Nephron progenitor cell (in vitro differentiated cells): ENCODE data around the gene DSCAM.

ENCODE experiments used
- DNase-seq: peaks from one replicate; pipeline ENCODE4 v3.0.0; 2021
- H3K27ac Mint-ChIP-seq: 2 replicates; pipeline ENCODE4 v1.8.0; 2021; ENCODE audit warnings: mild to moderate bottlenecking, moderate library complexity, mixed read lengths
- H3K27me3 Mint-ChIP-seq: 2 replicates; pipeline ENCODE4 v1.8.0; 2021; ENCODE audit warnings: mild to moderate bottlenecking, low read depth, mixed read lengths; ENCODE audit not compliant: poor library complexity
- H3K36me3 Mint-ChIP-seq: 2 replicates; pipeline ENCODE4 v1.8.0; 2021; ENCODE audit warnings: low read depth, mixed read lengths
- H3K4me1 Mint-ChIP-seq: 2 replicates; pipeline ENCODE4 v1.8.0; 2021; ENCODE audit warnings: mixed read lengths
- H3K4me3 Mint-ChIP-seq: 2 replicates; pipeline ENCODE4 v1.8.0; 2021; ENCODE audit warnings: mild to moderate bottlenecking, moderate library complexity, mixed read lengths
- H3K9me3 Mint-ChIP-seq: 2 replicates; pipeline ENCODE4 v1.8.0; 2021; ENCODE audit warnings: mild to moderate bottlenecking, moderate library complexity, mixed read lengths
- TF ChIP-seq, protein P1 (sequence below): fragments of 200-600 bp; sonication (generic); IDR thresholded peaks from 2 replicates; pipeline ENCODE4 v1.5.0; 2021; ENCODE audit warnings: antibody characterized with exemption

The DSCAM gene

DNA sequence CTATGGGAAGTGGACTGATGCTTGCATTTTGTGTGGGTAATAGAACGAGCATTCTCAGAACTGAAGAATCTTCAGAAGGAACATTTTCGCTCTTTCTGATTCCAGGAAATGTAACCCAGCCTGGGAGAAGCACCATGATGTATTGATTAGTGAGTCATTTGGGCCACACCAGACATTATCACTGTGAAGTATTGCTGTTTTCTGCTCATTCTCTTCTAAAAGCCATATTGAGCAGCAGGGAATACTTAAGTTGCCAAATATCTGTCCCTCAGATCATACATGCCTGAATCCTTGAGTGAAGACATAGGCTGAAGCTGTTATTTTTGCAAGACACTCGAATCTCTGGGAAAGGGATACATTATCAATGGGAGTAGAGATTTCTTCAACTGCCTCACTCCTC, 766.6 kb downstream of the DSCAM start:
- H3K27me3 Mint-ChIP-seq = no peaks in the 10 kb centered on the region
- no peaks in the 10 kb centered on the region for H3K36me3 Mint-ChIP-seq
- no peaks in the 10 kb centered on the region for H3K4me1 Mint-ChIP-seq
- no peaks in the 10 kb centered on the region for H3K9me3 Mint-ChIP-seq
- no peak overlapping the region for H3K4me3 Mint-ChIP-seq
- no peak for DNase-seq
- TF ChIP-seq, protein P1, sequence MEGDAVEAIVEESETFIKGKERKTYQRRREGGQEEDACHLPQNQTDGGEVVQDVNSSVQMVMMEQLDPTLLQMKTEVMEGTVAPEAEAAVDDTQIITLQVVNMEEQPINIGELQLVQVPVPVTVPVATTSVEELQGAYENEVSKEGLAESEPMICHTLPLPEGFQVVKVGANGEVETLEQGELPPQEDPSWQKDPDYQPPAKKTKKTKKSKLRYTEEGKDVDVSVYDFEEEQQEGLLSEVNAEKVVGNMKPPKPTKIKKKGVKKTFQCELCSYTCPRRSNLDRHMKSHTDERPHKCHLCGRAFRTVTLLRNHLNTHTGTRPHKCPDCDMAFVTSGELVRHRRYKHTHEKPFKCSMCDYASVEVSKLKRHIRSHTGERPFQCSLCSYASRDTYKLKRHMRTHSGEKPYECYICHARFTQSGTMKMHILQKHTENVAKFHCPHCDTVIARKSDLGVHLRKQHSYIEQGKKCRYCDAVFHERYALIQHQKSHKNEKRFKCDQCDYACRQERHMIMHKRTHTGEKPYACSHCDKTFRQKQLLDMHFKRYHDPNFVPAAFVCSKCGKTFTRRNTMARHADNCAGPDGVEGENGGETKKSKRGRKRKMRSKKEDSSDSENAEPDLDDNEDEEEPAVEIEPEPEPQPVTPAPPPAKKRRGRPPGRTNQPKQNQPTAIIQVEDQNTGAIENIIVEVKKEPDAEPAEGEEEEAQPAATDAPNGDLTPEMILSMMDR = no peak
- H3K27ac Mint-ChIP-seq = no peak overlapping the region

DNA sequence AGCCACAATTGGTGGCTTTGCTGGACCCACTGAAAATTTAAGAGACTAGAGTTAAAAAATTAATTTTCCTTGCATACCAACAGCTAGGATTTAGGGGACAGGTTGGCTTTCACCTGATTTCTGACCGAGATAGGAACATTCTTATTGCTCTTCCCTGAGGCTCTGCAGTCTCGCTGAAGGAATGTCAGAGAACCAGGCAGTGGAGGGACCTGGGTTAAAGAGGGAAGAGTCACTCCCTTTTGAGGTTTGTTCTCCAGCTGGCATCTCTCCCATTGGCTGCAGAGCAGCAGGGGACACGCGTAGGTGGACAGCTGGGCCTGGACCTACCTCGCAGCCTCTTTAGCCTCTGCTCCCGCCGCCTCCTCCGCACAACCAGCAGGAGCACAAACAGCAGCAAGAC, 772.2 kb downstream of the DSCAM start:
- Mint-ChIP-seq H3K9me3 (no peaks in the 10 kb centered on the region), H3K27ac (no peak overlapping the region), H3K4me1 (no peaks in the 10 kb centered on the region), H3K27me3 (peaks cover 7% of the 10 kb centered on the region), H3K4me3 (no peak overlapping the region), H3K36me3 (no peaks in the 10 kb centered on the region)
- TF ChIP-seq, protein P1 = no peak
- DNase-seq = no peak

DNA sequence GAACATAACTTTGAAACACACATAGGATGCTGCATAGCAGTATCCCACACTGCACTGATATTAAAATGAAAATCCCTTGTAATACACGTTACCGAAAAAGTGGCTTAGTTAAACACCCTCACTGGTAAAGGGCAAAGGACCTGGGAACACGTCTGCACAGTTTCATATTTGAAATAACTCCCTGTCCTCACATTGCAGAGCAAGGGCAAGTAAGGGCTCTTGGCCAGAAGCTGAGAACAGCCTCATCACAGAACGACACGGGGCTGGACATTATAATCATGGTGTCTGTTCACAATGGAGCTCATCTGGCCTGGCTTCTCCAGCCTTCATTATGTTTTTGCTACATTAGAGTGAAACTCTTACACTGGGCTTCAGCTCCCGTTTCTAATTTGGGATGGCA, 772.8 kb downstream of the DSCAM start:
- Mint-ChIP-seq H3K4me1 (no peaks in the 10 kb centered on the region), H3K4me3 (no peak overlapping the region), H3K9me3 (no peaks in the 10 kb centered on the region), H3K27ac (no peak overlapping the region), H3K36me3 (no peaks in the 10 kb centered on the region), H3K27me3 (peaks cover 7% of the 10 kb centered on the region)
- TF ChIP-seq, protein P1 = no peak
- DNase-seq = no peak

DNA sequence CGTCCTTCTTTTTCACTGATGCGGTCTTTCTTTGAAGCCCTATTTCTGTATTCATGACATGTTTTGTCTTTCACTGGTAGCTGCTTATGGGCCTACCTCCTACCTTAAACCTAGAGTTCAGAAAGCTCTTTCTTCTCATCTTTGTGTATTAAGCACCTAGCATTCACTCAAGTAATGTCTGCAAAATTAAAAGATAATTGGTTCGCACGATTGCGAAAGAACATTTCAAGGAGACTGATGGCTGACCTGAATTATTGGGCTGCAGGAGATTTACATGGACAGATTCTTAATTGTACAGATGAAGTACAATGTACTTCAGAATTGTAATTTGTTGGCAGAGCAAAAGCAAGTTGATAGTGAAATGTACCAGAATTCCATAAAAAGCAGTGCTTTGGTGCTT, 773.3 kb downstream of the DSCAM start:
- Mint-ChIP-seq H3K27ac (no peak overlapping the region), H3K27me3 (peaks cover 7% of the 10 kb centered on the region), H3K4me3 (no peak overlapping the region), H3K9me3 (no peaks in the 10 kb centered on the region), H3K4me1 (no peaks in the 10 kb centered on the region), H3K36me3 (no peaks in the 10 kb centered on the region)
- DNase-seq = no peak
- TF ChIP-seq, protein P1 = no peak

DNA sequence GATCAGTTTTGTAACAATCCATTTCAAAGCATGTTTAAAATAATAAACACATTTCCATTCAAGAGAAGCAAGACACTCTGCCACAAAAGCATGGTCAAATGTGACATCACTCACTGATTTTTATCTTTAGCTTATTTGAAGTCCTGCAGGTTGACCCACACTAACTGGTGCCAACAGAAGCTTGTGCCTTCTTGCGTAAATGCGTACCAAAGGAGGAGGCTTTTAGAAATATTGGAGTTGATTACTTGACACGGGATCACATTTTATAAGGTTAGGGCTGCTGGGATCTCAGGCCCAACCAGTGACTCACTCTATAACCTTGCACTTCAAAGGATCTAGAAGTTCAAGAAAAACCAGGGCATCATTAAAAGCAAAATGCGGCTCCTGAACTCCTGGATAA, 776.1 kb downstream of the DSCAM start:
- Mint-ChIP-seq H3K4me3 (no peak overlapping the region), H3K36me3 (no peaks in the 10 kb centered on the region), H3K27ac (no peak overlapping the region), H3K9me3 (no peaks in the 10 kb centered on the region), H3K27me3 (peaks cover 16% of the 10 kb centered on the region), H3K4me1 (no peaks in the 10 kb centered on the region)
- no peak for DNase-seq
- TF ChIP-seq, protein P1 = no peak

DNA sequence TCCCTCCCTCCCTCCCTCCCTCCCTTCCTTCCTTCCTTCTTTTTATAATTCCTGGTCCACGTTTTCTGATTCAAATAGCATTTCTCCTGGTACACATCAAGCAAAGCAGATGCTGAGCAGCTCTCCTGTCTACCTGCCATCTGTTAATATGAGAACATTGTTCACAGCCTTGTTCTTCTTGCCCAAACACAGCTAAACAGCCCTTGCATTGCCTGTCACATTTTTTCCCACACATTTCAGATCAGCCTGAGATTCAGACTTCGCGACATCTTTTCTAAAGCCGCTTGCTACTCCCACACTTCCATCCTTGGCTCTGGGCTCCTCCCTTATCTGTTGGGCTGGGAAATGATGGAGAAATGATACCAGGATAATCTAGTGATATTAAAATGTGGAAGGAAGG, 779.2 kb downstream of the DSCAM start:
- Mint-ChIP-seq H3K36me3 (no peaks in the 10 kb centered on the region), H3K27ac (no peak overlapping the region), H3K4me3 (no peak overlapping the region), H3K4me1 (no peaks in the 10 kb centered on the region), H3K27me3 (peaks cover 21% of the 10 kb centered on the region), H3K9me3 (no peaks in the 10 kb centered on the region)
- TF ChIP-seq, protein P1 = no peak
- DNase-seq = no peak
